ENCODE data around the gene UQCC2.

GRCh38 chr6:33725891-33726673, 14.6 kb upstream of the UQCC2 start:
- TF ChIP-seq ZFP30 (CRISPR knock-in tag; IDR thresholded peaks at IDR 0.05): no peak
- no peak for TF ChIP-seq ESRRG (CRISPR knock-in tag; IDR thresholded peaks at IDR 0.05)
- no peak for TF ChIP-seq GLIS3 (CRISPR knock-in tag; IDR thresholded peaks at IDR 0.05)
- TF ChIP-seq CREB5 (CRISPR knock-in tag; IDR thresholded peaks at IDR 0.05; ENCODE audit: low read depth): no peak
- no peak for TF ChIP-seq PATZ1 (CRISPR knock-in tag; IDR thresholded peaks at IDR 0.05; ENCODE audit: borderline replicate concordance)
- TF ChIP-seq PPARA (CRISPR knock-in tag; IDR thresholded peaks at IDR 0.05; ENCODE audit: borderline replicate concordance): no peak
- TF ChIP-seq ZFP3 (CRISPR knock-in tag; IDR thresholded peaks at IDR 0.05): no peak
- TF ChIP-seq TCF4 (CRISPR knock-in tag; IDR thresholded peaks at IDR 0.05; ENCODE audit: borderline replicate concordance): no peak
- no peak for TF ChIP-seq ISL1 (CRISPR knock-in tag; IDR thresholded peaks at IDR 0.05)
